Peyer's patch (tissue), 4 donors: ENCODE results near the gene SFXN3. TPM values are rescaled to one million over a fixed set of nuclear protein-coding genes. Genes with fewer than 3 reads are reported as not detected.
A peak's percentile ranks its signal among the peaks of the same experiment; 100 is the strongest.

Experiments used
- DNase-seq, 3 donors: peaks; one replicate each; pipeline ENCODE4 v3.0.0-alpha.2; 2017 to 2019
- H3K27ac ChIP-seq, 4 donors: fragments of 200-600 bp; sonication (generic); one replicate each; pipeline ENCODE4 v1.5.1; 2016 to 2019
- H3K27me3 ChIP-seq, 2 donors: fragments of 200-600 bp; sonication (generic); one replicate each; pipeline ENCODE4 v1.5.1; 2019
- H3K36me3 ChIP-seq, 3 donors: fragments of 200-600 bp; sonication (generic); one replicate each; pipeline ENCODE4 v1.5.1; 2016 to 2019
- H3K4me1 ChIP-seq, 4 donors: fragments of 200-600 bp; sonication (generic); one replicate each; pipeline ENCODE4 v1.5.1; 2016 to 2019
- H3K4me3 ChIP-seq, 4 donors: fragments of 200-600 bp; sonication (generic); 1 replicate in 3 of 4; 2 replicates in 1 of 4; pipeline ENCODE4 v1.5.1; 2016 to 2019; ENCODE audit warnings: mild to moderate bottlenecking in 1 of 4
- H3K9me3 ChIP-seq, 4 donors: fragments of 200-600 bp; sonication (generic); one replicate each; pipeline ENCODE4 v1.5.1; 2016 to 2019; ENCODE audit warnings: mild to moderate bottlenecking in 1 of 4
- CTCF ChIP-seq, 6 experiments: fragments of 450-650 bp in 4 of 6; fragments of 200-600 bp in 2 of 6; sonication (generic) in 1 of 6; IDR thresholded peaks; one replicate each; pipeline ENCODE4 v1.5.1; 2017 to 2019; ENCODE audit warnings: antibody characterized with exemption in 6 of 6, mild to moderate bottlenecking in 3 of 6, moderate library complexity in 1 of 6
- POLR2A ChIP-seq, 2 donors: fragments of 450-650 bp; IDR thresholded peaks; one replicate each; pipeline ENCODE4 v1.5.1; 2017; ENCODE audit warnings: antibody characterized with exemption in 2 of 2, mild to moderate bottlenecking in 2 of 2, moderate library complexity in 2 of 2
- total RNA-seq, 4 donors: library from RNA; depleted of rRNA; stranded (reverse); fragments of >200 nt; gene quantifications; one replicate each; pipeline ENCODE4 v1.1.0, GENCODE V29; 2016

SFXN3 gene
- total RNA-seq, 4 donors from 2014 or later: 165 to 772 (median 494) TPM

DNA sequence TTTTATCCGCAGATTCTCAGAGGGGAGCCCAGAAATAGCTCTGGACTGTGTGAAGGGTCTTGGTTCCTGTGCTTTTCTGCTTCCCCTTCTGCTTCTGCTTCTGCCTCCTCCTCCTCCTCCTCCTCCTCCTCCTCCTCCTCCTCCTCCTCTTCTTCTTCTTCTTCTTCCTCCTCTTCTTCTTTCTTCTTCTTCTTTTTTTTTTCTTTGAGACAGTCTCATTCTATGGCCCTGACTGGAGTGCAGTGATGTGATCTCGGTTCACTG, 11.7 kb upstream of the SFXN3 start:
- TF ChIP-seq POLR2A (IDR thresholded peaks at IDR 0.05) (no peak), CTCF (IDR thresholded peaks at IDR 0.05) (no peak)
- Histone ChIP-seq H3K4me1 (peaks cover 0 to 9% (median 7%) of the 10 kb centered on the region in 4 donors), H3K27me3 (no peaks in the 10 kb centered on the region), H3K4me3 (no peak overlapping the region), H3K36me3 (no peaks in the 10 kb centered on the region), H3K27ac (no peak overlapping the region), H3K9me3 (no peaks in the 10 kb centered on the region)
- no peak for DNase-seq

DNA sequence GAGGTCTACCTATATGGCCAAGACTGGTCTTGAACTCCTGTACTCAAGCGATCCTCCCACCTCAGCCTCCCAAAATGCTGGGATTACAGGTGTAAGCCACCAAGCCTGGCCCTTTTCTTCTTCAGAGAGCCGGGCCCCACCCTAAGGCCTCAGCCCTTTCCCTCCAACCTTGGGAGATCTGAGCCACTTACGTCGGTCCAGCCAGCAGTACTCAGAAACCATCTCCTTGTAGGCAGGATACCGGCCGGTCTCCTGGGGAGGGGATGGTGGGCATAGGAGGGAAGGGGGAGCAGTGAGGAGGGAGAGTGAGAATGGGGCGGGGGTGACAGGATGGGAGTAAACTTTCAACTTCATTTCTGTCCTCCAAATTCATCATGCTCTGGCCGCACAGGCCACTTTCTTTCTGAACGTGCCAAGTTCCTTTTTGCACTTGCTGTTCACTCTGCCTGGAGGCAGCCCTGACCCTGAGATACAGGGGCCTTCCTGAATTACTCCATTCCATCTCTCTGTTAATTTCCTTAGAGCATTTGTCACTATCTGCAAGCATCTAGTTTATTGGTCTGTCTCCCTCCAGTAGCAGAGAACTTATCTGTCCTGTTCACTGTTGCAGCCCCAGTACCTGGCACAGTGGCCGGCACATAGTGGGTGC, 10.5 kb upstream of the SFXN3 start:
- H3K36me3 ChIP-seq: no peaks in the 10 kb centered on the region
- no peaks in the 10 kb centered on the region for H3K27me3 ChIP-seq
- TF ChIP-seq CTCF (IDR thresholded peaks at IDR 0.05) (no peak), POLR2A (IDR thresholded peaks at IDR 0.05) (no peak)
- no peak overlapping the region for H3K4me3 ChIP-seq
- no peak overlapping the region for H3K27ac ChIP-seq
- no peaks in the 10 kb centered on the region for H3K9me3 ChIP-seq
- peaks cover 0 to 9% (median 7%) of the 10 kb centered on the region in 4 donors for H3K4me1 ChIP-seq
- DNase-seq: no peak

DNA sequence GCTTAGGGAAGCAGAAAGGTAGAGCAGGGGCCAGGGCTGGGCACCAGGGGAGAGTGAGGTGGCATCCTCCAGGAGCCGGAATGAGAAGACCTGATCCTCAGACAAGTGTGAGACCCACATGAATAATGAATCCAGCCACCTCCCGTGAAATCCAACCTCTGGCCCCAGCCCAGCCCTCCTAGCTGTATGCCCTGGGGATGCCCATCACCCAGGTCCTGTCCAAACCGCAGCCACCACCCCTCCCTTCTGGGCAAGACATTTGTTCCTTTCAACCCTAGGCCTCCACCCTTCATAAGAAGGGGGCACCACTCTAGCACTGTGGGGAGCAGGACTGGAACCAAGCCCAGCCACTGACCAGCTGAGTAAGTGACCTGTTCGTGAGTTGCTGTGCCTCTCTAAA, 9.8 kb upstream of the SFXN3 start:
- TF ChIP-seq POLR2A (IDR thresholded peaks at IDR 0.05) (no peak), CTCF (IDR thresholded peaks at IDR 0.05) (no peak)
- no peak overlapping the region for H3K27ac ChIP-seq
- H3K4me3 ChIP-seq: no peak overlapping the region
- no peaks in the 10 kb centered on the region for H3K27me3 ChIP-seq
- H3K9me3 ChIP-seq: no peaks in the 10 kb centered on the region
- no peaks in the 10 kb centered on the region for H3K36me3 ChIP-seq
- H3K4me1 ChIP-seq: peaks cover 0 to 9% (median 7%) of the 10 kb centered on the region in 4 donors
- peak in 1 of 3 donors; percentile 35 for DNase-seq

DNA sequence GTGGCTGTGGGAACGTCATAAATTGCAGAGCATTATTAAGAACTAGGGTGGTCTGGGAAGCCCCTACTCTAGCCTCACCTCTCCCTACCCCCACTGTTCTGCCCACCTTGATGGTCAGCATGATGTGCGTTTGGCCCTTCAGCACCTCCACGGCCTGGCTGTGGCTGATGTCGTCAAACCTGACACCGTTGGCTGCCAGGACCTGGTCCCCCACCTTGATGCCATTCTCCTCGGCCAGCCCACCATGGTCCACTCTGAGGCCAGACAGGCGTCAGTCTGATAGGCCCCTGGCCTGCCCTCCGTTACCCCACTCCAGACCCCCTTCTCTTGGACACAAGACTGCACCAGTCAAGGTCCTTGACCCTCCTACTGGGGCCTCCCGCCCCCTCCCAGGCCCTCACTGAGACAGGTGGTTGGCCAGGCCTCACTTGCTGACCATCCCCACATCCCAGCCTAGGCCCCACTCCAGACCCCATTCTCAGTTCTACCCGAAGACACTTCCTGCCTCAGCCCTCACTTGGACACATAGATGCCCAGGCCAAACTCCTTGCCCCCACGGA, 9.3 kb upstream of the SFXN3 start:
- Histone ChIP-seq H3K4me1 (peaks cover 0 to 9% (median 7%) of the 10 kb centered on the region in 4 donors), H3K4me3 (no peak overlapping the region), H3K27ac (no peak overlapping the region), H3K9me3 (no peaks in the 10 kb centered on the region), H3K36me3 (no peaks in the 10 kb centered on the region), H3K27me3 (no peaks in the 10 kb centered on the region)
- DNase-seq: no peak
- TF ChIP-seq POLR2A (IDR thresholded peaks at IDR 0.05) (no peak), CTCF (IDR thresholded peaks at IDR 0.05) (no peak)

GRCh38 chr10:101022967-101023705, 7.9 kb upstream of the SFXN3 start:
- no peaks in the 10 kb centered on the region for H3K36me3 ChIP-seq
- no peaks in the 10 kb centered on the region for H3K9me3 ChIP-seq
- DNase-seq: peak in 1 of 3 donors; percentile 26
- no peak overlapping the region for H3K4me3 ChIP-seq
- H3K27ac ChIP-seq: no peak overlapping the region
- H3K27me3 ChIP-seq: no peaks in the 10 kb centered on the region
- peaks cover 0 to 9% (median 7%) of the 10 kb centered on the region in 4 donors for H3K4me1 ChIP-seq
- no peak for TF ChIP-seq POLR2A (IDR thresholded peaks at IDR 0.05)
- TF ChIP-seq CTCF (IDR thresholded peaks at IDR 0.05): no peak
